Measurements from ENCODE around the gene NAA10.

Gene NAA10

DNA sequence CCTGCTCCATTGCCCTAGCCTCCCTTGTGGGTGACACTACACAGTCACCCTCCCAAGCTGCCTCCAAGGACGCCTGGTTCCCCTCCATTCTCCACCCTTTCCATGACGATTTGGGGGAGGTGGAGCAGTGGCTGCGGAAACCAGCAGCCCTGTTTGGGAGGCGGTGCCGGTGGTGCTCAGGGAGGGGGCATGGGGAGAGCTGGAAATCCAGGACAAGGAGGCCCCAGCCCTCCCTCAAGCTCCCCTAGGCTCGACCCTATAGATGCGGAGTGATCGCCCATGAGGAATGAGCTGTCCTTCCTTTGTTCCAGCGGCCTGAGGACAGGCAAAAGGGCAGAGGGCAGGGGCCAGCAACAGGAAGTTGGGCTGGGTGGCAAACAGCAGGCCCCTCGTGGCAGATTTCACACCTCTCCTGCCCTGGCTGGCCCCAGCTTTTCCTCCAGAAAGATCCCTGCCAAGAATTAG lies 13.2 kb upstream of the NAA10 start:
- DNase-seq (ENCODE audit: low read depth), result no peak

DNA sequence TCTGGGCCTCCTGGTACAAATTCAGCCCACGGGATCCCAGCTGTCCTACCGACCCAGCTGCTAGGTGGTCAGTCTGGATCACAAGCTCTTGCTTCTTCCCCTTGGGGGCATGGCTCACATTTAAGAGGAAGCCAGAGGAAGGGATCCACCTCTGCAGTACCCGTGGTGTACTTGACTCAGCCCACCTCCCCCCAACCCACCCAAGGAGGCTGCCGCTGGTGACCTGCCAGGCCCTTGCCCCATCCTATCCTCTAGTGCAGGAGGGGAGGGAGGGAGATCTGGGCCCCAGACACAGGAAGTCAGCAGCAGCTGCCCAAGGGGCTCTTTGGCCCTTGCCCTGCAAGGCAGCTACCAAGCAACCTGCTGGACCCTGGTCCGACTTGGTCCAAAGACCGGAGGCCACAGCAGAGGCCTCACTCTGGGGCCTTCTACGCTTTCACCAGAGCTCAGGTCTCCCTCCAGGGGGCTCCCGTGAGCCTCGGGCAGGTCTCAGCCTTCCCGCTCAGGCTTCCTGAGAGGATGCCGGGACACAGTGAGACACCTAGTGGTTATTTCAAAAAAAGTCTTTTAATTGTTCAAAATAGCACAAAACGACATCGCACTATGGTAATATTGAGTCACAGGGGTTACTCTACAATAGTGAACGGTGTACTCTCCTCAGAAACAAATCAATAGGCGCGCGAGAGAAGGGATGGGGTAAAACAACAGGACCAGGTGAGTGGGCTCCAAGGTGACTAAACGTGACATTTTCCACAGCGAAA lies 12.4 kb upstream of the NAA10 start:
- DNase-seq (ENCODE audit: low read depth), result peak; percentile 57

GRCh38 chrX:153945956-153946943 lies 11.4 kb upstream of the NAA10 start:
- DNase-seq (ENCODE audit: low read depth), result no peak

- DNase-seq (ENCODE audit: low read depth), result no peak
These were observed 9.9 kb upstream of the NAA10 start for GRCh38 chrX:153944800-153945150.

- DNase-seq (ENCODE audit: low read depth), result no peak
These were observed 9.4 kb upstream of the NAA10 start, which contains the start of gene RENBP for GRCh38 chrX:153944140-153944799. Gene RENBP (minus strand): TSS chrX:153944643. CDS start chrX:153944610, 33 bp downstream.

DNA sequence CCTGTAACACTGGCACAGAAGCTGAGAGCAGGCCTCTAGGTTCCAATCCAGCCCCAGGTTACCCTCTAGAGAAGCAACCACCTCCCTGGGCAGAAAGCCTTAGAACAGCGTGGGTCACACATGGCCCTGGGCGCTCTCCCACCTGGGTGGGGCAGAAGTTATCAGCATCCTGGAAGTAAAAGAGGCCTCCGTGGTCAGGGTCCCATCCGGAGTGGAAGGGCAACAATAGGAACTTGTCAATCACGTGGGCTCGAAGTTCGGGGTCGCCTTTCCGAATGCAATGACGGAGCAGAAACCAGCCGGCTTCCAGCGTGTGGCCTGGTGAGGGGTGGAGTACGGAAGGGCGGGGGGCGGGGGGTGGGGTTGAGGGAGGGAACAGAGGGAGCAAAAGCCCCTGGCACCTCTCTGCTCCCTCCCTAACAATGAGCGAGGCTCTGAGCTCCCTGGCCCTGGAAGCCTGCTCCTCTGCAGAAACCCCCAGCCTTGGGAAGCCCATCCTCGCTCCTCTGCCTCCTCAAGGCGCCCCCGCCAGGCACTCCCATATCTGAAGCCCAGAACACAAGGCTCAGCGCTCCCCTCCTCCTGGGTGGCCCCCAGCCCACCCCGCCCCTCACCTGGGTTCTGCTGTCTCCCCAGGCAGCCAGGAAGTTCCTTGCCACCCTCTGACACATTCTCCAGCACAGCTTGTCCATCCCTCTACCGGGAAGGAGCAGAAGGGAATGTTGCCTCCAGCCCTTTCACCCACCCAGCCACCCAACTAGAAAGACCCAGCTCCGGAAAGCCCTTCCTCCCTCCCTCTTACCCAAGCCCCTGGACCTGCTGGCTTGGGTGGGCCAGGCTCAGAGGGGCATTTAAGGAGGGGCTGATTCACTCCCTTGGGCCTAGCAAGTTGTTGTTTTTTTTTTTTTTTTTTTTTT lies 6.8 kb upstream of the NAA10 start:
- DNase-seq (ENCODE audit: low read depth), result no peak

DNA sequence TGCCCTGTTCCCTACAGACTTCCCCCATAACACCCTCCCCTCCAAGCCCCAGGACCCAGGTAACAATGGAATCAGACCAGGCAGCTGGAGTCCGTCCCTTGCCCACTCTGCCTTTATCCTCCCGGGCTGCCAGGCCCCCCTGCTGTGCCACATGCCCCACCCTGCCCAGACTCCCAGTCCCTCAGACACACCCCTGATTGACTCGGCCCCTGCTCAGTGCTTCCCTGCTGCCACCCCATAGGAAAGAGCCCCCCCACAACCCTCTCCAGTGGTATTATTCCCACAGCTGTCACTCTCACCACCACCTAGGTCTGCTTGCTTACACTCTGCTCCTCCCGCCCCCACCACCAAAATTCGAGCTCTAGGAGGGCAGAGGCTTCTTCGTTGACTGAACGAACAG lies 4.7 kb upstream of the NAA10 start:
- no peak for DNase-seq (ENCODE audit: low read depth)

- no peak for DNase-seq (ENCODE audit: low read depth)
These were observed 3.5 kb upstream of the NAA10 start for GRCh38 chrX:153938226-153938786.

DNA sequence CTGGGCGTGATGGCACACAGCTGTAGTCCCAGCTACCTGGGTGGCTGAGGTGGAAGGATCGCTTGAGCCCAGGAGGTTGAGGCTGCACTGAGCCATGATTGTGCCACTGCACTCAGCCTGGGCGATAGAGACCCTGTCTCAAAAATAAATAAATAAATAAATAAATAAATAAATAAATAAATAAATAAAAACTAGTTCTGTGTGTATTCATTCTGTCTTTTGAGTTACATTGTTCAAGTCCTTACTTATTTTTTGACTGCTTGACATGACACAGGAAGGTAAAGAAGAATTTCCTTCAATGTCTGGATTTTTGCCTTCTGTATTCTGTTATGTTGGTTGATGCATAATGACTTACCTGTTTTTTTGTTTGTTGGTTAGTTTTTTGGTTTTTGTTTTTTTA lies 2.2 kb upstream of the NAA10 start:
- DNase-seq (ENCODE audit: low read depth), result no peak

DNA sequence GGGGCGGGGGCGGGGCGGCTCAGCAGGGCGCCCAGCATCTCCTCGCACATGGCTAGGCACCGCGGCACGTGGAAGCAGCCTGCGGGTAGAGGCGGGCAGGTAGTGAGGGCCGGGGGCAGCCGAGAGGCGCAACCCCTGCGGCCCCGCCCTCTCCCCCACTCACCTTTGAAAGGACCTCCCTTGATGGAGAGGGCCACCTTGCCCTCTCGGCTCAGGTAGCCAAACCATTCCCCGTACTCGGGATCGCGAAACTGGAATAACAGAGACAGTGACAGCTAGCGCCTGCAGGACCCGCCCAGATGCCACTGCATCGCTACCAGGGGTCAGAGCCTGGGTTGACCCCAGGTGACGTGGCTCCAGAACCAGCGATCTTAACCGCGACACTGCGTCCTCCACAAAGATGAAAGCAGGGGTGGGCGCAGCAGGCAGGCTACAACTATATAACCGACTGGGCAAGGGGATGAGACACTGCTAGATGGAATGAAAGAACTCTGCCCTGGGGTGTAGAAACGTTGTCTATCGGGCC lies 552 bp upstream of the NAA10 start:
- no peak for DNase-seq (ENCODE audit: low read depth)

- no peak for DNase-seq (ENCODE audit: low read depth)
These were observed 582 bp downstream of the NAA10 start for GRCh38 chrX:153934148-153934761.

- no peak for DNase-seq (ENCODE audit: low read depth)
These were observed 1.1 kb downstream of the NAA10 start for GRCh38 chrX:153933748-153934147.

- DNase-seq (ENCODE audit: low read depth), result no peak
These were observed 2.5 kb downstream of the NAA10 start for GRCh38 chrX:153932220-153932915.

GRCh38 chrX:153931748-153932147 lies 3.1 kb downstream of the NAA10 start:
- no peak for DNase-seq (ENCODE audit: low read depth)

DNA sequence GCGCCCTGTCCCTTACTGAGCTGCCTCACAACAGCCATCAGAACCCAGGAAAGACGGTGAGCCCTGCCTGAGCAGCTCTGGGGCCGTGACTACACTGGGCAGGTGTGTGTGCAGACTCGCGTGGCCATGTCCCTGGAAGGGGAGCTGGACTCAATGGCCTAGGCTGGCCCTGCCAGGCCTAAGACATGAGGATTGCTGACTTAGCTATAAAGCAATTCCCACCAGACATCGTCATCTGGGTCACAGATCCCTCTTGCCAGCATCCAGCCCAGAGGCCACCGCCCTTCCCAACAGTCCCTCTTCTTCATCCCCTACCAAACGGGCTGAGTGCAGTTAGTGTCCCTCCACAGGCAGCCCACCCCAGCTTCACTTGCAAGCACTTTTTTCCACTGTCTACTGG lies 3.7 kb downstream of the NAA10 start:
- no peak for DNase-seq (ENCODE audit: low read depth)

DNA sequence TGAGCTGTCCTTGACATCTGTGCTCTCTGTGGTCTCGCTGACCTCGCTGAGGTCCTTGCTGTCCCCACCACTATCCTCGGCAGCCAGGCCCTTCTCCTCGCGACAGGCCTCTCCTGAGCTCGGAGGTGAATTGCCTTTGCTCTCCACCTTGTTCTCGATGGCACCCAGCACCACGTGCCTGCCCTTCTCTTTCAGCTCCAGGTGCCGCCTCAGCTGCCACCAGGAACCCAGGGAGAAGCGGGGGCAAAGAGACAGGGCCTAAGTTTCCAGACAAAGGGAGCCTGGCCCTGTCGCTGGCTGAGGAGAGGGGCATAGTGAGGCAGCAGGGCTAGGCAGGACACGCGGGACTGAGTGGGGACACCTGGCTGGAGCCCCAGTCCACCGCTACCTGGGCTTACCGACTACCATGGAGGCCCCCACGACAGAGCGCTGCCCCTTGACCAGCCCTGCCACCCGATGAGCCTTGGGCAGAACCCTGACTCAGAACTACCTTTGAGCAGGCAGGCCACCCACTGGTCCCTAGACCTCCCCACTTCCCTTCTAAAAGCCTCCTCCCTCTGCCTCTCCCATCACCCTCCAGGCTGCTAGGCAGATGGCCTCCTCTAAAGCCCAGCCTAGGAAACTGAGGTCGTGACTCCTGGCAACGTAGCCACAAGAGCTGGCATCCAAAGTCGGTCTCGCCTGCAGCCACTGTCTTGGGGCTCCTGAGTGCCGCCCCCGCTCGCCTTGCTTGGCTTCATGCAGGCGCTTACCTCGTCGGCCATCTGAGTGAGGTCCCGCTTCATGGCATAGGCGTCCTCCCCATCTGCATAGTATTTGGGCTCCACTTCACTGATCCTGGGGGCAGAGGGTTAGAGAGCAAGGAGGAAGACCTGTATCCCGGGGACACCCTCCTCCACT lies 4.6 kb downstream of the NAA10 start:
- DNase-seq (ENCODE audit: low read depth), result no peak

- no peak for DNase-seq (ENCODE audit: low read depth)
These were observed 5.3 kb downstream of the NAA10 start for GRCh38 chrX:153929576-153929975.

DNA sequence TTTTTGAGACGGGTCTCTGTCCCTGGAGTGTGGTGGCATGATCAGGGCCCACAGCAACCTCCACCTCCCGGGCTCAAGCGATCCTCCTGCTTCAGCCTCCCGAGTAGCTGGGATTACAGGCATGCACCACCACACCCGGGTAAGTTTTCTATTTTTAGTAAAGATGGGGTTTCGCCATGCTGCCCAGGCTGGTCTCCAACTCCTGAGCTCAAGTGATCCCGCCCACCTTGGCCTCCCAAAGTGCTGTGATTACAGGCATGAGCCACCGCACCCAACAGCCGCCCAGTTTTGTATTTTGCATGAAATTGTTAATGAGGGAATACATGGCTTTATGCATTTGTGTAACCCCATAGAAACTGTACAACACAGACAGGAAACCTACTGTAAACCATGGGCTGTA lies 6.0 kb downstream of the NAA10 start:
- no peak for DNase-seq (ENCODE audit: low read depth)

Data from T-helper 22 cell (primary cell).